HCT116 (cell line): ENCODE measurements around the gene CASP6. TPM values are rescaled to one million over a fixed set of nuclear protein-coding genes. Genes with fewer than 3 reads are reported as not detected.

Source experiments
- ATAC-seq: fragments of 200-7000 bp; cut with Tn5 transposase; 2 replicates; pipeline ENCODE4 v1.9.1; 2020; ENCODE audit warnings: mild to moderate bottlenecking, moderate library complexity
- BruUV-seq: library from RNA; stranded (reverse); fragments of 400-500 nt; replicated peaks from 2 replicates; lab custom pipeline; 2021; lab: Mats Ljungman, UMichigan
- CTCF ChIA-PET: fragments of 300-600 bp; sonication (Branson Sonifier 250); formaldehyde crosslinking; loops from one replicate; lab custom pipeline; 2021; ENCODE audit warnings: antibody characterized with exemption; lab: Charles Lee
- POLR2A ChIA-PET: fragments of 300-600, 350-600 bp; sonication (Branson Sonifier 250); formaldehyde crosslinking; loops from one replicate; lab custom pipeline; 2021; ENCODE audit warnings: antibody characterized with exemption; lab: Charles Lee
- RAD21 ChIA-PET, 2 experiments: fragments of 300-600 bp; sonication (Branson Sonifier 250); formaldehyde crosslinking; loops; one replicate each; lab custom pipeline; 2023; ENCODE audit warnings: low total read pairs in 2 of 2; ENCODE audit not compliant: uncharacterized antibody in 2 of 2, unreplicated experiment in 2 of 2, low non-redundant PET in 1 of 2; lab: Charles Lee
- DNase-seq: peaks from one replicate; pipeline ENCODE4 v3.0.0-alpha.2; 2010; ENCODE audit warnings: low read depth, low spot score
- H2AFZ ChIP-seq: fragments of 200-600 bp; shearing (Covaris generic), sonication (generic); 2 replicates; pipeline ENCODE4 v1.6.1; 2017; ENCODE audit warnings: low read depth, mixed run types, mixed read lengths, antibody characterized with exemption, low read length; ENCODE audit not compliant: poor library complexity, severe bottlenecking
- H3K27ac ChIP-seq: 2 replicates; pipeline ENCODE4 v1.5.1; 2012; ENCODE audit warnings: low read depth, low read length
- H3K27me3 ChIP-seq: fragments of 200-600 bp; sonication (generic); 2 replicates; pipeline ENCODE4 v1.6.1; 2016; ENCODE audit warnings: mixed run types, low read length, mixed read lengths; ENCODE audit not compliant: insufficient read depth
- H3K36me3 ChIP-seq, 2 experiments: fragments of 200-500 bp in 1 of 2; fragments of 200-600 bp in 1 of 2; sonication (Bioruptor generic) in 1 of 2; sonication (generic) in 1 of 2; 2 replicates each; pipeline versions ENCODE4 v1.5.1 to v1.6.1; 2014 to 2016; ENCODE audit warnings: low read length in 2 of 2, inconsistent platforms in 1 of 2, mixed read lengths in 1 of 2, mixed run types in 1 of 2; ENCODE audit not compliant: insufficient read depth in 2 of 2, control insufficient read depth in 1 of 2
- H3K4me1 ChIP-seq, 2 experiments: fragments of 200-600 bp in 1 of 2; sonication (generic) in 1 of 2; 2 replicates each; pipeline versions ENCODE4 v1.5.1 to v1.6.1; 2012 to 2017; ENCODE audit warnings: low read length in 2 of 2, inconsistent platforms in 1 of 2, mild to moderate bottlenecking in 1 of 2, mixed read lengths in 1 of 2, mixed run types in 1 of 2, moderate library complexity in 1 of 2; ENCODE audit not compliant: insufficient read depth in 2 of 2, control insufficient read depth in 1 of 2
- H3K4me2 ChIP-seq: fragments of 200-600 bp; sonication (generic); 2 replicates; pipeline ENCODE4 v1.6.1; 2017; ENCODE audit warnings: mixed run types, low read length, mixed read lengths
- H3K4me3 ChIP-seq, 2 experiments: fragments of 200-600 bp in 1 of 2; sonication (generic) in 1 of 2; replicated peaks in 1 of 2; 2 replicates each; pipeline ENCODE4 v1.5.1; 2011 to 2016; ENCODE audit warnings: low read length in 2 of 2, control low read depth in 1 of 2, low read depth in 1 of 2, mild to moderate bottlenecking in 1 of 2, mixed read lengths in 1 of 2, mixed run types in 1 of 2
- H3K79me2 ChIP-seq: fragments of 200-600 bp; sonication (generic); 2 replicates; pipeline ENCODE4 v1.6.1; 2017; ENCODE audit warnings: mild to moderate bottlenecking, mixed run types, low read length, moderate library complexity, mixed read lengths; ENCODE audit not compliant: insufficient read depth
- H3K9ac ChIP-seq: fragments of 200-600 bp; sonication (generic); 2 replicates; pipeline ENCODE4 v1.6.1; 2016; ENCODE audit warnings: low read length, mixed read lengths
- H3K9me2 ChIP-seq: fragments of 200-600 bp; sonication (generic), shearing (Covaris generic); 2 replicates; pipeline ENCODE4 v1.6.1; 2017; ENCODE audit warnings: mixed run types, mild to moderate bottlenecking, moderate library complexity; ENCODE audit not compliant: insufficient read depth
- H3K9me3 ChIP-seq, 2 experiments: fragments of 200-500 bp in 1 of 2; fragments of 200-600 bp in 1 of 2; sonication (Bioruptor generic) in 1 of 2; sonication (generic) in 1 of 2; 2 replicates each; pipeline ENCODE4 v1.6.1; 2014 to 2017; ENCODE audit warnings: low read length in 2 of 2, mixed read lengths in 2 of 2, inconsistent platforms in 1 of 2, low read depth in 1 of 2, mild to moderate bottlenecking in 1 of 2, mixed run types in 1 of 2, moderate library complexity in 1 of 2; ENCODE audit not compliant: control insufficient read depth in 1 of 2, insufficient read depth in 1 of 2
- H4K20me1 ChIP-seq: fragments of 200-600 bp; sonication (generic), shearing (Covaris generic); 2 replicates; pipeline ENCODE4 v1.6.1; 2017; ENCODE audit warnings: mixed run types, mild to moderate bottlenecking, moderate library complexity; ENCODE audit not compliant: insufficient read depth
- CEBPB ChIP-seq: IDR thresholded peaks from 2 replicates; pipeline ENCODE4 v1.6.1; 2012; ENCODE audit warnings: low read depth
- EZH2 ChIP-seq: fragments of 200-600 bp; sonication (generic); IDR thresholded peaks from 2 replicates; pipeline ENCODE4 v1.6.1; 2017; ENCODE audit warnings: antibody characterized with exemption, mixed run types
- POLR2A ChIP-seq: IDR thresholded peaks from 2 replicates; pipeline ENCODE4 v1.7.0; 2011; ENCODE audit warnings: borderline replicate concordance; ENCODE audit not compliant: insufficient read depth, insufficient read length; ENCODE audit errors: extremely low read depth
- REST ChIP-seq: IDR thresholded peaks from 2 replicates; pipeline ENCODE4 v1.6.1; 2012; ENCODE audit warnings: low read depth
- SP1 ChIP-seq: IDR thresholded peaks from 2 replicates; pipeline ENCODE4 v1.6.1; 2012; ENCODE audit warnings: low read depth
- TCF7L2 ChIP-seq: IDR thresholded peaks from 2 replicates; pipeline ENCODE4 v1.7.0; 2011; ENCODE audit warnings: borderline replicate concordance, inconsistent platforms; ENCODE audit not compliant: insufficient read depth, insufficient read length; ENCODE audit errors: extremely low read depth
- ZBTB33 ChIP-seq: IDR thresholded peaks from 2 replicates; pipeline ENCODE4 v1.6.1; 2011; ENCODE audit warnings: mild to moderate bottlenecking, low read length, moderate library complexity; ENCODE audit not compliant: insufficient replicate concordance; ENCODE audit errors: extremely low read depth
- ZNF274 ChIP-seq: fragments of 200-500 bp; sonication (Bioruptor generic); IDR thresholded peaks from 2 replicates; pipeline ENCODE4 v1.6.1; 2014; ENCODE audit warnings: mild to moderate bottlenecking, low read depth, low read length, inconsistent platforms
- intact Hi-C: fragments of 100-400 bp; cut with micrococcal nuclease; formaldehyde crosslinking; loops from 2 replicates; pipeline ENCODE4 v1.10.0; 2022
- total RNA-seq: library from RNA; stranded (reverse); gene quantifications from one replicate; pipeline ENCODE4 v1.2.1, GENCODE V29; 2021; ENCODE audit not compliant: unreplicated experiment

CASP6 gene
- total RNA-seq, 1 experiment from 2014 or later: 18.1 TPM

- Histone ChIP-seq H2AFZ (no peak overlapping the region), H3K4me2 (no peak overlapping the region), H3K27ac (no peak overlapping the region), H3K4me1 (no peaks in the 10 kb centered on the region), H3K79me2 (no peaks in the 10 kb centered on the region), H3K36me3 (no peaks in the 10 kb centered on the region), H3K4me3 (no peak overlapping the region), H3K9me3 (peaks cover 0 to 4% of the 10 kb centered on the region in 2 experiments; a peak in 1 of 4 replicates), H4K20me1 (no peaks in the 10 kb centered on the region), H3K27me3 (no peaks in the 10 kb centered on the region), H3K9me2 (no peaks in the 10 kb centered on the region), H3K9ac (no peak overlapping the region)
- CTCF ChIA-PET: no interaction called here
- no peak for TF ChIP-seq ZBTB33
- TF ChIP-seq ZNF274: no peak
- TF ChIP-seq CEBPB: no peak
- intact Hi-C loops: no loop called here
- POLR2A ChIA-PET: no interaction called here
- no TSS peak for BruUV-seq
- DNase-seq: no peak
- RAD21 ChIA-PET: no interaction called here
- no peak for ATAC-seq
Observed at GRCh38 chr4:109671350-109671749, 31.9 kb downstream of the CASP6 start.

- no peaks in the 10 kb centered on the region for H3K27me3 ChIP-seq
- H3K36me3 ChIP-seq: no peaks in the 10 kb centered on the region
- BruUV-seq: no TSS peak
- H4K20me1 ChIP-seq: no peaks in the 10 kb centered on the region
- H3K4me2 ChIP-seq: no peak overlapping the region
- no peaks in the 10 kb centered on the region for H3K79me2 ChIP-seq
- no peak overlapping the region for H3K9ac ChIP-seq
- intact Hi-C loops: no loop called here
- POLR2A ChIA-PET: no interaction called here
- H3K27ac ChIP-seq: no peak overlapping the region
- DNase-seq (no peak), ATAC-seq (no peak)
- no peaks in the 10 kb centered on the region for H3K9me3 ChIP-seq
- H3K4me3 ChIP-seq: no peak overlapping the region
- H3K9me2 ChIP-seq: no peaks in the 10 kb centered on the region
- CTCF ChIA-PET: no interaction called here
- TF ChIP-seq TCF7L2: no peak
- TF ChIP-seq EZH2: no peak
- TF ChIP-seq REST: no peak
- no peak for TF ChIP-seq POLR2A
- TF ChIP-seq SP1: no peak
- no peak for TF ChIP-seq ZBTB33
- TF ChIP-seq, all 23 proteins: peak for 0
- Histone ChIP-seq H3K4me1 (no peaks in the 10 kb centered on the region), H2AFZ (no peak overlapping the region)
- RAD21 ChIA-PET: no interaction called here
Observed at GRCh38 chr4:109665783-109666485, 37.3 kb downstream of the CASP6 start.
